ENCODE data around the gene WDR4.
"Not testable (repeated sequence)": the region's sequence is repeated elsewhere in the genome, so short reads cannot be mapped to it uniquely, and the experiment has no call there.

The WDR4 gene

GRCh38 chr21:42852925-42853570 is 26.3 kb downstream of the WDR4 start:
- no peak for DNase-seq (ENCODE audit: low read depth)

GRCh38 chr21:42851812-42852665 is 27.3 kb downstream of the WDR4 start:
- DNase-seq (ENCODE audit: low read depth): no peak

GRCh38 chr21:42850866-42851391 is 28.4 kb downstream of the WDR4 start:
- no peak for DNase-seq (ENCODE audit: low read depth)

DNA sequence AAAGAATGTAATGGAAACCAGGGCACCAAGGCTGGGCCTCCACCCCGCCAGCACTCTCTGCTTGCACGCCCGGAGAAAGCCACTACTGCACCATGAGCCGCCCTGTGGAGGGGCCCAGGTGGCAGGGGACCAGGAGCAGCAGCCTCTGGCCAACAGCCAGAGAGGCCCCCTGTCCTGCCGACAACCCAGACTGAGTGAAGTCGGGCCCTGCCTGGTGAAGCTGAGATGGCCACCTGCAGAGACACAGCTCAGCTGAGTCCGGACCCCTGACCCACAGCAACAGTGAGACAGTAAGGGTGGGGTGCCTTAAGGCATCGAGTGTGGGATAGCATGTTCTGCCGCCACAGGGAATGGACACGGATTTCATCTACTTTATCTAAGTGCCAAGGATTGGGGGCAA is 28.9 kb downstream of the WDR4 start:
- no peak for DNase-seq (ENCODE audit: low read depth)

- DNase-seq (ENCODE audit: low read depth): no peak
These were observed 29.5 kb downstream of the WDR4 start for GRCh38 chr21:42849759-42850412.

- no peak for DNase-seq (ENCODE audit: low read depth)
These were observed 30.2 kb downstream of the WDR4 start for GRCh38 chr21:42848932-42849758.

- DNase-seq (ENCODE audit: low read depth): not testable (repeated sequence)
These were observed 31.0 kb downstream of the WDR4 start for GRCh38 chr21:42848144-42848931.

GRCh38 chr21:42847726-42848125 is 31.6 kb downstream of the WDR4 start:
- DNase-seq (ENCODE audit: low read depth): no peak

- no peak for DNase-seq (ENCODE audit: low read depth)
These were observed 32.2 kb downstream of the WDR4 start for GRCh38 chr21:42847051-42847707.

- no peak for DNase-seq (ENCODE audit: low read depth)
These were observed 33.1 kb downstream of the WDR4 start for GRCh38 chr21:42846221-42846620.

DNA sequence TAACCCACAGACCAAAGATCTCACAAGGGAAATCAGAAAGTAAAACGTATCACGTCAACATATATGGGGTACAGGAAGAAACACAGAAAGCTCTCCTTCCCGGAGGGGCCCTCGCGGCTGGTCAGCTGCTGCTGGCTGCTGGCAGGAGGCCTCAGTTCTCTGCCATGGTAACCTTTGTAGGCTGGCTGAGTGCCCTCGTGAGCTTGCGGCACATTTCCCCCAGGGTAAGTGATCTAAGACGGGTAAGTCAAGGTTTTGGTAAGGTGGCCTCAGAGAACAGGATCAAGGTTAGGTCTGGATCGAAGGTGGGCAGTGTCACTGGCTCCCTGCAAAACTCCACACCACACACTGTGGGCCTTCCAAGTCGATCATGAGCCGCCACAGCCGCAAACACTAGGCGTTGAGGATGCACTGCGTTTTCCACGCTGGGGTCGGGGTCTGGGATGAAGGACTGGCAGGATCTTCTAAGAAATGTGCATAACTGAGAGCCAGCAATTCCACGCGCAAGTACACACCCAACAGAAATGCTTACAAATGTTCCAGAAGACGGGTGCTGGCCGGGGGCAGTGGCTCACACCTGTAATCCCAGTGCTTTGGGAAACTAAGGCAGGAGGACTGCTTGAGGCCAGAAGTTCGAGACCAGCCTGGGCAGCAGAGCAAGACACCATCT is 33.9 kb downstream of the WDR4 start:
- no peak for DNase-seq (ENCODE audit: low read depth)

- no peak for DNase-seq (ENCODE audit: low read depth)
These were observed 34.8 kb downstream of the WDR4 start for GRCh38 chr21:42844411-42845113.

- no peak for DNase-seq (ENCODE audit: low read depth)
These were observed 36.3 kb downstream of the WDR4 start for GRCh38 chr21:42843056-42843455.

DNA sequence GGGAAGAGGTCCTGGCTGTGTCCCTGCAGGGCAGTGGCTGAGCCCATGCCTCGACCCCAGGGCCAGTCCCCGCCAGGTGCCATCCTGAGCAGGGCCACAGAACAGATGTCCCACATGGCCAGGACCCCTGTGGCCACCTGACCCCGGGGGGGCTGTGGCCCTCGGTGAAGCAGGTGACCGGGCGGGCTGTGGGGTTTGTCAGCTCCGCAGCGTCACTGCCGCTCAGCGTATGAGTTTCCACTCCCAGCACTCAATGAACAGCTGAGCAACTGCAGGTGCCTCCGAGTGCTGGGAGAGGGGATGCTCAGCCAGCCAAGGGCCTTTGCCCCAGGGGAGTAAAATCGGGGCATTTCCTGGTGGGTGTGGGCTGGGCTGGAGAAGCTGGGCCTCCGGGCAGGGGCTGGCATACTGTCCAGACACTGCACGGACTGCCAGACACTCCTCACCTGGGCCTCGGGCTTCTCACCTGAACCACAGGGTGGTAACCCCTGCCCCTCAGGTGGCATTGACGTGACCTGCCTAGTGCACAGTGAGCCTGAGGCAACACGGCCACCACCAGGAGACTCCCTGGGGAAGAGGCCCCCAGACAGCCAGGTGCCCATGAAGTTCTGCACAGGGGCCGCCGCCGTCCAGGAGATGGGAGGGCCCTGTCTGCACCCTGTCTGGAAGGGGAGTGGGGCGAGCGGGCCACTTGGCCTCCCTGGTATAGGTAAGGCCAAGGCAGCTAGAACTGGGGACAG is 37.3 kb downstream of the WDR4 start:
- not testable (repeated sequence) for DNase-seq (ENCODE audit: low read depth)

- no peak for DNase-seq (ENCODE audit: low read depth)
These were observed 38.0 kb downstream of the WDR4 start for GRCh38 chr21:42841156-42841915.

DNA sequence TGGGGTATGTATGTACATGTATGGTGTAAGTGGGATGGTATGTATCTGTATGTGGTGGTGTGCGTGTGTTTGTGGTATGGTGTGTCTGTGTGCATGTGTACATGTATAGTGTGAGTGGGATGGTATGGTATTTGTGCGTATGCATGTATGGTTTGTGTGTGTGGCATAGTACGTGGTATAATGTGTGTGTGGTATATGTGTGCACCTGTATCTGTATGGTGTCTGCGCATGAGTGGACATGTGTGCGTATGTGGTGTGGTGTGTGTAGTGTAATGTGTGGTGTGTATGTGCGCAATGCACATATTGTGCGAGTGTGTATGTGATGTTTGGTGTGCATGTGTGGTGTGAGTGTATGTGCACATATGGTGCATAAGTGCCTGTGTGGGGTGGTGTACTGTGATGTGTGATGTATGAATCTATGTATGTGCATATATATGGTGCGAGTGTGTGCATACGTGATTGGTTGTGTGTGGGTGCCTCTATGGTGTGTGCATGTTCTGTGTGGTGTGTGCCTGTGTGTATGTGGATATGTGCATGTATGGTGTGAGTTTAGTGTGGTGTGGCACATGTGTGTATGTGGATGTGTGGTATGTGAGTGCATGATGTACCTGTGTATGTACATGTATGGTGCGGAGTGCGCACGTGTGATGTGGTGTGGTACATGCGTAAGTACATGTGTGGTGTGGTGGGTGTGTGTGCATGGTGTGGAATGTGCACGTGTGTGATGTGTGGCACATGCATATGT is 38.8 kb downstream of the WDR4 start:
- no peak for DNase-seq (ENCODE audit: low read depth)
